HS-27A (cell line): ENCODE results near the gene FGF11.
"Not testable (repeated sequence)": the region's sequence is repeated elsewhere in the genome, so short reads cannot be mapped to it uniquely, and the experiment has no call there.

Source experiments
- DNase-seq: peaks from one replicate; pipeline ENCODE4 v3.0.0-alpha.2; 2012; ENCODE audit warnings: low read depth, missing footprints

The FGF11 gene

GRCh38 chr17:7462474-7463371, 23.4 kb downstream of the FGF11 start:
- no peak for DNase-seq

- DNase-seq: no peak
Observed at GRCh38 chr17:7463372-7463846, 24.1 kb downstream of the FGF11 start.

GRCh38 chr17:7464081-7464480, 24.8 kb downstream of the FGF11 start:
- no peak for DNase-seq

- DNase-seq: no peak
Observed at GRCh38 chr17:7465597-7466275, 26.4 kb downstream of the FGF11 start.

GRCh38 chr17:7466318-7466638, 27.0 kb downstream of the FGF11 start:
- DNase-seq: no peak

DNA sequence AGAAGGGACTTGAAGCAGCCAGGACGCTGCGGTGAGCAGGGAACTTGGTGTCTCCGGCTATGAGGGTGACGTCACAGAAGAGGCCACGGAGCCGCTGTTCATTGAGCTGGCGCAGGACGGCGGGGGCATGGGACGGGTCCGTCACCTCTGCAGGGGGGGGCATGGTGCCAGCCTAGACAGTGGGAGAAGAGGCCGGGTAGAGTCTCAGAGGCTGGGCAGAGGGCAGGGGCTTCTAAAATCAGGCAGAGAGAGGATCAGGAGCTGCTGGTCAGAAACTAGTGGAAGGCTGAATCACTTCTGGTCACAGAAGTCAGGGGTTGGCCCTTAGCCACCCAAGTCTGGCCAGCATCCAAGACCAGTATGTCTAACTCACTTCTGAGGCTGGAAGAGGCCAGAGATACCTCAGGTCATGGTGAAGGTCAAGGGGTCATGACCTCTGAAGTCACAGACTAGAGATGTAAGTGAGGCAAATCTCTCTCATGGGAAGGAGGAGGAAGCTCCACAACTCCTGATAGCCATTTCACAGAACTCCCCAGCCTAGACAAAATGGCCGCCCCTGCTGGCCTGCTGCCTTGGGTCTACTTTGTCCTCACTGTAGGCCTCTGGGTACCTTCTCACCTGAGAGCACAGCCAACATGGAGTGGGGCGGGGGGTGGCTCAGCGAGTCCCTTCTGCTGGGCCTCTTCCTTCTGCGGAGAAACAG, 27.5 kb downstream of the FGF11 start:
- no peak for DNase-seq

DNA sequence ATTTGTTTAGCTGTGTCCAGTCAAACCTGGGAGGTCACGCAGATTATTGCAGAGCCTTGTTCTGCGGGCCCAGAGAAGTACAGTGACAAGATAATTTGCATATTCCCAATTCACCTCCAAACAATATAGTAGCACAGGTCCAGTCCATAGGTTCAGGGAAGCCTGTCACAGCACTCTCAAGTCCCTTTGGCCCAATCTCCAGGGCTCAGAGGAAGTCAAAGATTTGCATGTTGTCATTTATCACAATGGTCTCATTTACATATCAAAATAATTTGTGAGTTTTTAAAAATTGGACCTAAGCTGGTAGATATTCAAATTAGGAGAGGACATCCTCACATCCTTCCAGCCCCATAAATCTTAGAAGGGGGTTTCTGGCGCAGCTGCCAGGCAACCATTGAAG, 28.2 kb downstream of the FGF11 start:
- no peak for DNase-seq

GRCh38 chr17:7468290-7468689, 29.0 kb downstream of the FGF11 start:
- DNase-seq: no peak

DNA sequence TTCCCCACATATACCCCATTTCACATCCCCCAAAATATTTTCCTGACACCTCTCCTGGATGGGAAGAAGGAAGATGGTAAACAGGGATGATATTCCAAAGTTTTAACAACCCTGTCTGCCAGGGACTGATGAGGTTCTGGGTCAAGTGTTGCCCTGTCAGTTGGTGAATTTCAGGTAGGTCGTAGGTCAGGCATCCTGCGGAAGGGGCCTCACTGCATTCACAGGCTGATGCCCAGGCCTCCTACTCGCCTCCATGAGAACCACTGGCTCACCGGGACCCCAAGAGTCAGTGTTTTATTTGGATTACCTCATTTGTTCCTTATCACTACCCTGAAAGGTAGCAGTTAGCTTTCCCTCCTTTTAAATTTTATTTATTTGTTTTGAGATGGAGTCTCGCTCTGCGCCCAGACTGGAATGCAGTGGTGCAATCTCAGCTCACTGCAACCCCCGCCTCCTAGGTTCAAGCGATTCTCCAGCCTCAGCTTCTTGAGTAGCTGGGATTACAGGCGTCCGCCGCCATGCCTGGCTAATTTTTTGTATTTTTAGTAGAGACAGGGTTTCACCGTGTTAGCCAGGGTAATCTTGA, 29.6 kb downstream of the FGF11 start:
- no peak for DNase-seq

- not testable (repeated sequence) for DNase-seq
Observed at GRCh38 chr17:7469843-7470242, 30.5 kb downstream of the FGF11 start.

GRCh38 chr17:7470457-7470973, 31.2 kb downstream of the FGF11 start:
- not testable (repeated sequence) for DNase-seq

- DNase-seq: no peak
Observed at GRCh38 chr17:7471729-7472128, 32.4 kb downstream of the FGF11 start.

DNA sequence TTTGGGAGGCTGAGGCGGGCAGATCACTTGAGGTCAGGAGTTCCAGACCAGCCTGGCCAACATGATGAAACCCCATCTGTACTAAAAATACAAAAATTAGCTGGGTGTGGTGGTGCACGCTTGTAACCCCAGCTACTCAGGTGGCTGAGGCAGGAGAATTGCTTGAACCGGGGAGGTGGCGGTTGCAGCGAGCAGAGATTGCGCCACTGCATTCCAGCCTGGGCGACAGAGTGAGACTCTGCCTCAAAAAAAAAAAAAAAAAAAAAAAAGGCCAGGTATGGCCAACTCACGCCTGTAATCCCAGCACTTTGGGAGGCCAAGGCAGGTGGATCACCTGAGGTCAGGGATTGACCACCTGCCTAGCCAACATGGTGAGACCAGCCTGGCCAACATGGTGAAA, 35.5 kb downstream of the FGF11 start:
- not testable (repeated sequence) for DNase-seq

DNA sequence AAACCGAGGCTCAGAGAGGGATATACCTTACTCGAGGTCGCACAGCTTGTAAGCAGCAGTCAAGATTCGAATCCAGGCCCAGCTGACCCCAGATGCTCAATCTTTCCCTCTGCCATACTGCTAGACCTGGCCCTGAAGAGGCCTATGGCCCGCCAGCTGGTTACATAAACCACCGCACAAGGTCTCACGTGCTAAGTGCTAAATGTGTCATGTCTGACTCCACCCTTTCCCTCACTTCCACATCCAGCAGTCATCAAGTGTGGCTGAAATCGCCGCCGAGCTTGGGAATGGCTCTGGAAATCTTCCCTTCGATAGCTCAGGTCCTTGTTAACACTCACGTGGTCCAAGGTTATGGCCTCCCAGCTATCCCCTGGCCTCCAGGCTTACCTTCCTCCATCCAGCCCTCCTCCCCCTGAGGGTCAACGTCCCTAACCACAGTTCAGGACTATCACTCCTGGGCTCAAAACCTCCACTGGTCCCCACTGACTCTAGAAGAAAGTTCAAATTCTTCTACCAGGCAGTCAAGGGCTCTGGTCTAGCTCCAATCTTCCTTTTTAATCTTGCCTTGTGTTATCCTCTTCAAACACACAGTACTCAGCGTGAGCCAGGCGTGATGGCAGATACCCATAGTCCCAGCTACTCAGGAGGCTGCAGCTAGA, 36.6 kb downstream of the FGF11 start:
- DNase-seq: no peak

DNA sequence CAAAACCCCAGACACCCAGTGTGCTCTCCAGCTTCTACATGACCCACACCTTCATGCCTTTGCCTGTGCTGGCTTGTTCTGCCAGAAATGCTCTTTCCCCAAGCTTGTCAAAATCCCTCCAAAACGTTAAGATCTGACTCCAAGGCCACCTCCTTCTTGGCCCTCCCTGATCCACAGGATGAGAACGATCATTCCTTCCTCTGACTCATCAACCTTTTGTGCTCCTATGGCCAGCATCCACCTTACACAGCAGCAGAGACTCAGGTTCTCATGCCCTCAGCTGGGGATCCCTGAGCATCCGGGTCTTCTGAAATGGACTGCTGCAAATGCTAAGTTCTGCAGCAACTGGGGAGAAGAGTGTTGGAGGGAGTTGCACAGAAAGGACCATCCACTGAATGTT, 37.2 kb downstream of the FGF11 start:
- DNase-seq: no peak

DNA sequence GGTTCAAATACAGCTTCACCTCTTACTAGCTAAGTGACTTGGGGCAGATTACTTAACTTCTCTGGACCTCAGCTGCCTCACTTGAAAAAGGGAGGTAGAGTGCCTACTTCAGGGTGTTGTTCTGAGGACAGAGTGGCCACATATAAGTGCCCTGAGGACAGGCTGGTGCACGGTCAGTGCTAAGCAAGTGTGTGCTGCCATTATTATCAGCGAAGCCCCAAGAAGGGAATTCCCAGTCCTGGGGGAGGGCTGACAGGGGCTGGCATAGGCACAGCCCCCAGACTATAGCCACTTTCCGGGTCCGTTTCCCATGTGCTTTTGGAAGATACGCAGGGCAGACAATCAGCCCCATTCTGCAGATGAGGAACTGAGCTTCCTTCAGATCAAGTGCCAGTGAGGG, 37.6 kb downstream of the FGF11 start:
- no peak for DNase-seq

- DNase-seq: no peak
Observed at GRCh38 chr17:7477392-7478275, 38.3 kb downstream of the FGF11 start.

- no peak for DNase-seq
Observed at GRCh38 chr17:7478276-7479212, 39.2 kb downstream of the FGF11 start.
